Fibroblast of lung (primary cell): Measurements from ENCODE around the gene PTCSC3. TPM values are rescaled to one million over a fixed set of nuclear protein-coding genes. Genes with fewer than 3 reads are reported as not detected.

Experiments used
- DNase-seq, 2 donors: peaks; one replicate each; pipeline versions ENCODE4 v3.0.0 to v3.0.0-alpha.2; 2010; ENCODE audit warnings: low read depth in 2 of 2
- H2AFZ ChIP-seq: 2 replicates; pipeline ENCODE4 v1.5.1; 2012; ENCODE audit warnings: low read length, control low read depth, inconsistent platforms
- H3K27ac ChIP-seq: 2 replicates; pipeline ENCODE4 v1.5.1; 2011; ENCODE audit warnings: low read length, control low read depth; ENCODE audit not compliant: insufficient read depth
- H3K27me3 ChIP-seq: 2 replicates; pipeline ENCODE4 v1.5.1; 2011; ENCODE audit warnings: mild to moderate bottlenecking, low read length; ENCODE audit not compliant: control insufficient read depth, insufficient read depth
- H3K36me3 ChIP-seq: 2 replicates; pipeline ENCODE4 v1.5.1; 2011; ENCODE audit warnings: low read length; ENCODE audit not compliant: control insufficient read depth, insufficient read depth
- H3K4me1 ChIP-seq: 2 replicates; pipeline ENCODE4 v1.5.1; 2011; ENCODE audit warnings: low read length; ENCODE audit not compliant: control insufficient read depth, insufficient read depth; ENCODE audit errors: extremely low read depth
- H3K4me2 ChIP-seq: 2 replicates; pipeline ENCODE4 v1.5.1; 2011; ENCODE audit warnings: low read length, control low read depth; ENCODE audit not compliant: insufficient read depth; ENCODE audit errors: extremely low read depth
- H3K4me3 ChIP-seq, 4 experiments: fragments of 200-600 bp in 1 of 4; sonication (generic) in 1 of 4; replicated peaks in 1 of 4; 2 replicates each; pipeline ENCODE4 v1.5.1; 2011 to 2016; ENCODE audit warnings: low read length in 4 of 4, low read depth in 3 of 4, mild to moderate bottlenecking in 3 of 4, control low read depth in 2 of 4, inconsistent platforms in 1 of 4, mixed read lengths in 1 of 4; ENCODE audit not compliant: insufficient read depth in 1 of 4; ENCODE audit errors: control extremely low read depth in 1 of 4
- H3K79me2 ChIP-seq: 2 replicates; pipeline ENCODE4 v1.5.1; 2012; ENCODE audit warnings: mild to moderate bottlenecking, low read length, inconsistent platforms; ENCODE audit not compliant: control insufficient read depth, insufficient read depth
- H3K9ac ChIP-seq: 2 replicates; pipeline ENCODE4 v1.5.1; 2011; ENCODE audit warnings: mild to moderate bottlenecking, low read length, control low read depth; ENCODE audit not compliant: insufficient read depth
- H3K9me3 ChIP-seq: 2 replicates; pipeline ENCODE4 v1.5.1; 2012; ENCODE audit warnings: low read depth, low read length; ENCODE audit not compliant: control insufficient read depth, insufficient read depth
- H4K20me1 ChIP-seq: 2 replicates; pipeline ENCODE4 v1.5.1; 2011; ENCODE audit warnings: low read length; ENCODE audit not compliant: control insufficient read depth, insufficient read depth; ENCODE audit errors: extremely low read depth
- CTCF ChIP-seq, 2 donors: IDR thresholded peaks in 1 of 2; conservative IDR thresholded peaks in 1 of 2; 1 replicate in 1 of 2; 2 replicates in 1 of 2; pipeline ENCODE4 v1.5.1; 2011 to 2012; ENCODE audit warnings: low read length in 2 of 2, control low read depth in 1 of 2, inconsistent platforms in 1 of 2, low read depth in 1 of 2, mild to moderate bottlenecking in 1 of 2
- EZH2 ChIP-seq: IDR thresholded peaks from 2 replicates; pipeline ENCODE4 v1.5.1; 2012; ENCODE audit warnings: low read length, control low read depth, mild to moderate bottlenecking; ENCODE audit errors: missing control alignments
- polyA plus RNA-seq, 2 donors: library from polyadenylated mRNA; depleted of rRNA in 1 of 2; stranded (reverse) in 1 of 2; unstranded in 1 of 2; fragments of >200 nt; gene quantifications; 2 replicates each; pipeline ENCODE4 v1.2.1, GENCODE V29; 2011 to 2012; ENCODE audit warnings: missing spikeins in 1 of 2
- total RNA-seq: library from RNA; depleted of rRNA; stranded (reverse); fragments of >200 nt; gene quantifications from 2 replicates; pipeline ENCODE4 v1.2.1, GENCODE V29; 2014

The PTCSC3 gene
- total and polyA plus RNA-seq, 2 donors (not counting 1 experiment from before 2014, with no cell fraction given): not detected

GRCh38 chr14:36129181-36129580 lies 47.3 kb downstream of the PTCSC3 start:
- no peak for TF ChIP-seq EZH2
- TF ChIP-seq CTCF (conservative IDR thresholded peaks at IDR 0.05 in 1 of 2, IDR thresholded peaks at IDR 0.05 in 1 of 2; ENCODE audit: low read depth in 1 of 2, low read length in 2 of 2): no peak
- H3K36me3 ChIP-seq: no peaks in the 10 kb centered on the region
- no peak overlapping the region for H3K9ac ChIP-seq
- no peak overlapping the region for H2AFZ ChIP-seq
- H3K79me2 ChIP-seq: no peaks in the 10 kb centered on the region
- H3K4me1 ChIP-seq: no peaks in the 10 kb centered on the region
- no peaks in the 10 kb centered on the region for H3K27me3 ChIP-seq
- H3K4me2 ChIP-seq: no peak overlapping the region
- H3K27ac ChIP-seq: no peak overlapping the region
- H3K4me3 ChIP-seq: no peak overlapping the region
- DNase-seq: peak in 1 of 2 donors; percentile 32
- no peaks in the 10 kb centered on the region for H4K20me1 ChIP-seq
- no peaks in the 10 kb centered on the region for H3K9me3 ChIP-seq

- Histone ChIP-seq H4K20me1 (no peaks in the 10 kb centered on the region), H3K4me1 (no peaks in the 10 kb centered on the region), H3K79me2 (no peaks in the 10 kb centered on the region), H3K9me3 (no peaks in the 10 kb centered on the region), H3K27ac (no peak overlapping the region), H3K27me3 (no peaks in the 10 kb centered on the region), H2AFZ (no peak overlapping the region), H3K4me2 (no peak overlapping the region), H3K4me3 (no peak overlapping the region), H3K36me3 (no peaks in the 10 kb centered on the region), H3K9ac (no peak overlapping the region)
- TF ChIP-seq CTCF (conservative IDR thresholded peaks at IDR 0.05 in 1 of 2, IDR thresholded peaks at IDR 0.05 in 1 of 2; ENCODE audit: low read depth in 1 of 2, low read length in 2 of 2) (no peak), EZH2 (no peak)
- DNase-seq: no peak
These were observed 63.2 kb downstream of the PTCSC3 start for GRCh38 chr14:36113341-36113740.

DNA sequence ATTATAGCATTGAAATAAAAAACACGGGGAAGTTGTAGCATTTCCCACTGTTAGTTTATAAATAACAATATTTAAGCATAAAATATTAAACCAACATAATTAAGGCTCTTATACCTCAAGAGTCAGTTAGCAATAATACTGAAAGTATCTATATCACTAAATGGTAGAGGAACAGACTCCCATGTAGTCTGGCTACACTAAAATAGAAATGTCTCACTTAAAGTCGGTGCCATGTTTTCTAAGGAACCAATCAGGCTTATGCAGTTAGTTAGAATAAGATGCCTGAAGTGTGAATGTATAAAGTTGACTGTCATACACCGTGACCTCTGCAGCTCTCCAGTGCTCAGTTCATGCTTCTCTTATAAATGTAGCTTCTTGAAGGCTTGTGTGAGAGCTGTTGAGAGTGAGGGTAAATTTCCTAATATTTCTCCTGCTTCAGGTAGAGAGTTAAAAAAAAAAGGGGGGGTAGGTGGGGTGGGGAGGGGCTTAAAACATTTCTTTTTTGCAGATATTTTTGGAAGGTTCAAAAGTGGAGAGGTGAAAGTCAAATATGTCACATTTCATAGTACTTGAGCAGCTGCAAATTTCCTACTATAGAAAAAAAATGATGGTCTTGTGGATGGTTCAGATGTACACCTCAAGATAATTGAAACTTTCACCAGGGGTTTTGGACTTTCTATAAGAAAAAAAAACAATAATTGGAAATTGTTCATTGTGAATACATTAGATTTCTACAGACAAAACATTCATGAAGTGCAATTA lies 64.5 kb downstream of the PTCSC3 start:
- Histone ChIP-seq H4K20me1 (no peaks in the 10 kb centered on the region), H3K9me3 (no peaks in the 10 kb centered on the region), H3K9ac (no peak overlapping the region), H3K4me1 (no peaks in the 10 kb centered on the region), H3K27me3 (no peaks in the 10 kb centered on the region), H3K27ac (no peak overlapping the region), H2AFZ (no peak overlapping the region), H3K79me2 (no peaks in the 10 kb centered on the region), H3K4me2 (no peak overlapping the region), H3K4me3 (no peak overlapping the region), H3K36me3 (no peaks in the 10 kb centered on the region)
- TF ChIP-seq EZH2: no peak
- no peak for DNase-seq
